Neural crest cell (in vitro differentiated cells): ENCODE measurements around the gene TSGA10. TPM values are rescaled to one million over a fixed set of nuclear protein-coding genes. Genes with fewer than 3 reads are reported as not detected.
"Not testable (repeated sequence)": the region's sequence is repeated elsewhere in the genome, so short reads cannot be mapped to it uniquely, and the experiment has no call there.

ENCODE experiments used
- DNase-seq: peaks from one replicate; pipeline ENCODE4 v3.0.0; 2021; ENCODE audit warnings: low read depth, mixed read lengths, low spot score
- H3K27ac Mint-ChIP-seq: one replicate; pipeline ENCODE4 v1.8.0; 2021; ENCODE audit warnings: mild to moderate bottlenecking, mixed read lengths; ENCODE audit not compliant: unreplicated experiment
- H3K27me3 Mint-ChIP-seq: 2 replicates; pipeline ENCODE4 v1.8.0; 2021; ENCODE audit warnings: low read depth, mild to moderate bottlenecking, mixed read lengths
- H3K36me3 Mint-ChIP-seq: 2 replicates; pipeline ENCODE4 v1.8.0; 2021; ENCODE audit warnings: low read depth, mild to moderate bottlenecking, mixed read lengths
- H3K4me1 Mint-ChIP-seq: 2 replicates; pipeline ENCODE4 v1.8.0; 2021; ENCODE audit warnings: mixed read lengths
- H3K4me3 Mint-ChIP-seq: one replicate; pipeline ENCODE4 v1.8.0; 2021; ENCODE audit warnings: mild to moderate bottlenecking, mixed read lengths
- H3K9me3 Mint-ChIP-seq: 2 replicates; pipeline ENCODE4 v1.8.0; 2021; ENCODE audit warnings: mixed read lengths
- total RNA-seq: library from RNA; stranded (reverse); gene quantifications from 2 replicates; pipeline ENCODE4 v1.2.1, GENCODE V29; 2021
- TF ChIP-seq, protein P1 (sequence below): fragments of 200-600 bp; sonication (generic); conservative IDR thresholded peaks from 2 replicates; pipeline ENCODE4 v1.5.0; 2021; ENCODE audit warnings: antibody characterized with exemption, mild to moderate bottlenecking

The TSGA10 gene
- total RNA-seq, 1 donor from 2014 or later: 7.9 TPM

DNA sequence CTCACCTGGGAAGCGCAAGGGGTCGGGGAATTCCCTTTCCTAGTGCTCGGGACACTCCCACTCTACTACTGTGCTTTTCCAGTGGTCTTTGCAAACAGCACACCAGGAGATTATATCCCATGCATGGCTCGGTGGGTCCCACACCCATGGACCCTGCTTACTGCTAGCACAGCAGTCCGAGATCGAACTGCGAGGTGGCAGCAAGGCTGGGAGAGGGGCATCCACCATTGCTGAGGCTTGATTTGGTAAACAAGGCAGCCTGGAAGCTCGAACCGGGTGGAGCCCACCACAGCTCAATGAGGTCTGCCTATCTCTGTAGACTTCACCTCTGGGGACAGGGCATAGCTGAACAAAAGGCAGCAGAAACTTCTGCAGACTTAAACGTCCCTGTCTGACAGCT, 154.0 kb downstream of the TSGA10 start:
- H3K36me3 Mint-ChIP-seq: peaks cover 10% of the 10 kb centered on the region
- H3K4me1 Mint-ChIP-seq: no peaks in the 10 kb centered on the region
- TF ChIP-seq, protein P1, sequence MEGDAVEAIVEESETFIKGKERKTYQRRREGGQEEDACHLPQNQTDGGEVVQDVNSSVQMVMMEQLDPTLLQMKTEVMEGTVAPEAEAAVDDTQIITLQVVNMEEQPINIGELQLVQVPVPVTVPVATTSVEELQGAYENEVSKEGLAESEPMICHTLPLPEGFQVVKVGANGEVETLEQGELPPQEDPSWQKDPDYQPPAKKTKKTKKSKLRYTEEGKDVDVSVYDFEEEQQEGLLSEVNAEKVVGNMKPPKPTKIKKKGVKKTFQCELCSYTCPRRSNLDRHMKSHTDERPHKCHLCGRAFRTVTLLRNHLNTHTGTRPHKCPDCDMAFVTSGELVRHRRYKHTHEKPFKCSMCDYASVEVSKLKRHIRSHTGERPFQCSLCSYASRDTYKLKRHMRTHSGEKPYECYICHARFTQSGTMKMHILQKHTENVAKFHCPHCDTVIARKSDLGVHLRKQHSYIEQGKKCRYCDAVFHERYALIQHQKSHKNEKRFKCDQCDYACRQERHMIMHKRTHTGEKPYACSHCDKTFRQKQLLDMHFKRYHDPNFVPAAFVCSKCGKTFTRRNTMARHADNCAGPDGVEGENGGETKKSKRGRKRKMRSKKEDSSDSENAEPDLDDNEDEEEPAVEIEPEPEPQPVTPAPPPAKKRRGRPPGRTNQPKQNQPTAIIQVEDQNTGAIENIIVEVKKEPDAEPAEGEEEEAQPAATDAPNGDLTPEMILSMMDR: no peak
- no peak overlapping the region for H3K4me3 Mint-ChIP-seq
- DNase-seq: no peak
- peaks cover 3% of the 10 kb centered on the region for H3K9me3 Mint-ChIP-seq
- H3K27me3 Mint-ChIP-seq: peaks cover 22% of the 10 kb centered on the region
- no peak overlapping the region for H3K27ac Mint-ChIP-seq

DNA sequence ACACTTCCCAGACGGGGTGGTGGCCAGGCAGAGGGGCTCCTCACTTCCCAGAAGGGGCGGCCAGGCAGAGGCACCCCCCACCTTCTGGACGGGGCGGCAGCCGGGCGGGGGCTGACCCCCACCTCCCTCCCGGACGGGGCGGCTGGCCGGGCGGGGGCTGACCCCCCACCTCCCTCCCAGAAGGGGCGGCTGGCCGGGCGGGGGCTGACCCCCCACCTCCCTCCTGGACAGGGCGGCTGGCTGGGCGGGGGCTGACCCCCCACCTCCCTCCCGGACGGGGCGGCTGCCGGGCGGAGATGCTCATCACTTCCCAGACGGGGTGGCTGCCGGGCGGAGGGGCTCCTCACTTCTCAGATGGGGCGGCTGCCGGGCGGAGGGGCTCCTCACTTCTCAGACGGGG, 166.0 kb downstream of the TSGA10 start:
- H3K4me3 Mint-ChIP-seq, H3K4me1 Mint-ChIP-seq, H3K27me3 Mint-ChIP-seq, H3K9me3 Mint-ChIP-seq, H3K27ac Mint-ChIP-seq, DNase-seq, H3K36me3 Mint-ChIP-seq: not testable (repeated sequence)

DNA sequence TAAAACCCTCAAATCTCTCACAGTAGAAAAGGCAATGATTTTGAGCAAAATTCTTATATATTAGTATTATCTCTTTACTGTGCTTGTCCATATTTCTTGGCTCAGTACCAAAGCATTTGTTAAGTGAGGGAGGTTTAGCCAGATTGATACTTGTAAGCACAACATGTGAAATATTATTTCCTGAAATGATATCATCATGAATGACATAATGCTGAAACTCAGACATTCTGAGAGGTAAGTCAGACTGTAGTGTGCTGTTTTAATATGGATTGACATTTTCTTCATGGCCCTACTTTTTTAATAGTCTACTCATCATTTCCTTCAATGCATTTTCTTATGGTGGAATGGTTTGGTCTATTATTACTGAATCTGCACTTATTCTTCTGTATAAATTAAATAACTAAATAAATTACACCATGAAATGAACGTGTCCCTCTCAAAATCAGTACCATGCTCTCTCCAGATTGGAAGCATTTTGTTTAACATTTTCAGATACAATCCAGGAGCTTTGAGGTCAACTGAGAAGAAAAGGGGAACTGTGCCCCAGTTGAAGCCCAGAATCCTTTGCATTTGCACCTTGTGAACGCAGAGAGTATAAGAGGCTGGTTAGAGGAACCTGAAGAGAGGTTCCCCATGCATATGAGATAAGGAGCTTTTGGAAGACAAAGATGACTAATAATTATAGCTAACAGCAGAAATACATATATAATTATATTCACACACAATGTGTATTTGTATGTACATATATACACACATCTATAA, 168.7 kb downstream of the TSGA10 start:
- Mint-ChIP-seq H3K4me3 (no peak overlapping the region), H3K27ac (no peak overlapping the region), H3K36me3 (no peaks in the 10 kb centered on the region), H3K9me3 (no peaks in the 10 kb centered on the region), H3K27me3 (no peaks in the 10 kb centered on the region), H3K4me1 (no peaks in the 10 kb centered on the region)
- TF ChIP-seq, protein P1: no peak
- DNase-seq: no peak

- Mint-ChIP-seq H3K9me3 (peaks cover 19% of the 10 kb centered on the region), H3K27ac (no peak overlapping the region), H3K4me1 (no peaks in the 10 kb centered on the region), H3K36me3 (peaks cover 7% of the 10 kb centered on the region), H3K4me3 (no peak overlapping the region), H3K27me3 (peaks cover 4% of the 10 kb centered on the region)
- TF ChIP-seq, protein P1: no peak
- DNase-seq: no peak
Observed at GRCh38 chr2:98975611-98976010, 179.1 kb downstream of the TSGA10 start.

GRCh38 chr2:98972582-98973167, 182.1 kb downstream of the TSGA10 start:
- H3K27me3 Mint-ChIP-seq: peaks cover 8% of the 10 kb centered on the region
- H3K36me3 Mint-ChIP-seq: peaks cover 12% of the 10 kb centered on the region
- H3K9me3 Mint-ChIP-seq: peaks cover 31% of the 10 kb centered on the region
- H3K4me3 Mint-ChIP-seq: no peak overlapping the region
- no peaks in the 10 kb centered on the region for H3K4me1 Mint-ChIP-seq
- DNase-seq: no peak
- H3K27ac Mint-ChIP-seq: no peak overlapping the region
- TF ChIP-seq, protein P1: no peak

GRCh38 chr2:98959810-98960507, 194.8 kb downstream of the TSGA10 start:
- TF ChIP-seq, protein P1: no peak
- DNase-seq: no peak
- Mint-ChIP-seq H3K36me3 (no peaks in the 10 kb centered on the region), H3K9me3 (peaks cover 7% of the 10 kb centered on the region), H3K27ac (no peak overlapping the region), H3K27me3 (peaks cover 41% of the 10 kb centered on the region), H3K4me3 (no peak overlapping the region), H3K4me1 (no peaks in the 10 kb centered on the region)
